Putamen (tissue), 1 donor: ENCODE results near the gene PHKB.

Experiments
- DNase-seq: peaks from one replicate; pipeline ENCODE4 v3.0.0-alpha.2; 2016; ENCODE audit warnings: low spot score

The PHKB gene

DNA sequence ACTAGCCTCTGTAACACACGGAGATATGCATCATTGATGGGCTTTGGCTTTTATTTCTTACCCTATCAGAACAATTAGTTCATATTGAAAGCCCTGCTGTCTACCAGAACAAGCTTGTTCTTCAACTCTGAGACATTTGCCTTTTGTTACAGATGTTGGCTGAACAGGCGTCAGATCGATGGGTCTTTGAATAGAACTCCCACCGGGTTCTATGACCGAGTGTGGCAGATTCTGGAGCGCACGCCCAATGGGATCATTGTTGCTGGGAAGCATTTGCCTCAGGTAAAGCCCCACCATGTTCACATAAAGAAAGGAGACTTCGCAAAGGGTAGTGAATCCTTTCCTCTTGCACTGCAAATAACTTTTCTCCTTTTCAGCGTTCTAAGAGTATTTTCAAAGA is 232.1 kb downstream of the PHKB start:
- no peak for DNase-seq

GRCh38 chr16:47694543-47694942 is 233.4 kb downstream of the PHKB start:
- DNase-seq = no peak

DNA sequence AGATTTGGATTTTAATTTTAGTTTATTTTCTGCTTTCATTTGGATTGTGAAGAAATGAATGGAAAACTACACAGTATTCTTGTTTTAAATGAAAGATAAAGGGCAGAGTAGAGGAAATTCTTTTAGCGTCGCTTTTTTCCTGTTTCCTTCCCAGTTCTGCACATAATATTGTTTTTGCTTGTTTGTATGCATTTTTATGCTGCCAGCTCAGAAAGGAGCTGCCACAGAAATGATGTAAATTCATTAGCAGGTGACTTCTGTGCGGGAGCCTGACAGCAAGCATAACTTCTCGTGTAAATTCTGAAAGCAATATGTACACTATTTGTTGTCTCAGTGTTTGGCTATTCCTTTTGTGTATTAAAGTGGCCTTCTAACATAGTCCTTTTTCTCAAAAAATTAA is 234.6 kb downstream of the PHKB start:
- DNase-seq = no peak

DNA sequence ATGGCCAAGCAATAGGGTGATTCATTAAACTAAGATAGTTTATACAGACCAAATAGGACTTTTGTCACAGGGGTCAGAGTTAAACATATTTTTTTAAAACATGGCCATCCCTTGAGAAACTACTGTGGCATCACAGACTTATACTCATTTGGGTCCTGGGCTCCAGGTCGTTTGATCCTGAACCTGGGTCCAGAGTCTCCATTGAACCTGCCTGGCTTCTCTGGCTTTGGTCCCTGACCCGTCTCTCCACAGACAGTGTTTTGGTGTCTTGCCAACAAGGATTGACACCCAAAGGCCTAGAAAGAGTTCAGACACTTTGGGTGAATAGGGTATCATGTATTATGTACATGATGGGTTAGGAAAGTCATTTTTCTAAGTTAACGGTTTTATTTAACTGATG is 236.7 kb downstream of the PHKB start:
- no peak for DNase-seq

DNA sequence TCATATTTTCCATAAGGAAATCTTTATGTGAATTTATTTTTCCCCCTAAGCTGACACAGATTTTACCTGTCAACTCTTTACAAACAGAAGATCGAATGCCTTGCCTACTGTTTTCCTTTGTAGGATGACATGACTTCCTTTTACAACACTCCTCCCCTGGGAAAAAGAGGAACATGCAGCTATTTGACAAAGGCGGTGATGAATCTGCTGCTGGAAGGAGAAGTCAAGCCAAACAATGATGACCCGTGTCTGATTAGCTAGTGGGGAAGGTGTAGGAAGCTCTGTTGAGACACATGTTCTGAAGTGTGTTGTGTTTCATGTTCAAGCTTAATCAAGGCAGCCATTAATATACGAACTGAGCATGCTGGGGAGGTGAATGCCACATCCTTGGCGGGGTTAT is 238.0 kb downstream of the PHKB start:
- DNase-seq = no peak

- DNase-seq = no peak
Observed at GRCh38 chr16:47700857-47701587, 239.9 kb downstream of the PHKB start.

DNA sequence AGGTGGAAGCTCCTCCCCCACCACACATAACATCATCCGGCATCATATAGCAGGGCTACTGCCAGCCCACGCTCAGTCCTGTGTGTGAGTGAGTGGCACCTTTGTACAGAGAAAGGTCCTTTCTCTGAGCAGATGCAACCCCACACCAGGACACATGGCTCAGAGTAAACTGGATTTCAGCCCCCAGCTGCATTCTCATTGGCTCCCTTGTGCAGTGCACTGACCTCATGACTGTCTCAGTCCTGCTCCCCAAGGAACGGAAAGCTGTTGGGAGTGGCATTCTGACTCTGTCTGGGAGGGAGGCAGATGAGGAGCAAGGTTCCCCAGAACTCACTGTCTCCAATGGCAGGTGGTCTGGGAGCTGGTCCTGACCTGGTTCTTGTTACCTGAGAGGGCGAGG is 244.1 kb downstream of the PHKB start:
- DNase-seq = no peak

DNA sequence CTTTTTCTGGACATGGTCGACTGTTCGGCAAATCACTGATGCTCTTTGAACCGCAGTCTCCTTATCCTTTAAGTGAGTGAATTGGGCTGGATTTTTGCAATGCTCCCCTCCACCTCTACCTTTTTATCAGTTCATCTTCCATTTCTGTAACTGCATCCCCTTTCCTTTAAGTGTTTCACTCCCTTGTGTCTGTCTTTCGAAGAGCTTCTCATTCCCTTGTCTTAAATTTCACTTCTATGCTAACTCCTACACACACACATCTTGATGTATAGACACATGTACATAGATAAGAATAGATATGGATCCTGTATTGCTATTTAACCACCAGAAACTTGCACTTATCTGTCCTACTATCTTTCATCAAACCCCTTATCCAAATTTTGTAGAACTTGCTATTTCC is 250.7 kb downstream of the PHKB start:
- DNase-seq = no peak

DNA sequence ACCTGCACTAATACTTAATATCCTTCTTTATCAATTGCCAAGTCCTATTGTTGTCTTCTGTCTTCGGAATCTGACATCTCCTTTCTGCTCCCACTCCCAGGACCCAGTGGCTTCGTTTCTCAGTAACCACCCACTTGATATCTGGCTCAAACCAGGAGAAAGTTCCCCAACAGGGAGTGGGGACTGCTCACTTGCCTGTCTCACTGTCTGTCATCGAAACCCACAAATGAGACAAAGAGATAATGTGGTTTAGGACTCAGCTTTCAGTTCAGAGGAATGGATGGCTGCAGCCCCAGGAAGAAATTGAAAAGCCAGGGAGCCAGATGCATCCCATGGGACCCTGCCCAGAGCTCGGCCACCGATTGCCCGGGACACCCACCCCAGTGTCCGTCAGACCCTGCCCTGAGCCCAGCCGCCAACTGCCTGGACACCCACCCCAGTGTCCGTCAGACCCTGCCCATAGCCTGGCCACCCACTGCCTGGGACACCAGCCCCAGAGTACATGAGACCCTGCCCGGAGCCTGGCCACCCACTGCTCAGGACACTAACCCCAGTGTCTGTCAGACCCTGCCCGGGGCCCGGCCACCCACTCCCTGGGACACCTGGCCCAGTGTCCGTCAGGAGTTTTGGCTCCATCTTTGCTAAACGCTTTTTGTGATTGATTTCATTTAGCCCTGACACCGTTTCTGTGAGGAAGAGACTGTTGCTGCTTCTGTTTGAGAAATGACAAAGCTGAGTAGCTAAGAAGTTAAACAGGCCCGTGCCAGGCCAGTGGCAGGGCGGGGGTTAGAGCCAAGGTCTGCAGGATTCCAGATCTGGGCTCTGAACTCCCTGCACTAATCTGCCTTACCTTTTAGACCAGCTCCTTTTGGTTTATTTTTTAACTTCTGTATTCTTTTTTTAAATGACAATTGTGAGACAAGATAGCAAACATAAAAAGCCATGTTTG is 251.4 kb downstream of the PHKB start:
- no peak for DNase-seq

- no peak for DNase-seq
Observed at GRCh38 chr16:47713225-47713595, 252.1 kb downstream of the PHKB start.

- DNase-seq = no peak
Observed at GRCh38 chr16:47715442-47716083, 254.4 kb downstream of the PHKB start.

DNA sequence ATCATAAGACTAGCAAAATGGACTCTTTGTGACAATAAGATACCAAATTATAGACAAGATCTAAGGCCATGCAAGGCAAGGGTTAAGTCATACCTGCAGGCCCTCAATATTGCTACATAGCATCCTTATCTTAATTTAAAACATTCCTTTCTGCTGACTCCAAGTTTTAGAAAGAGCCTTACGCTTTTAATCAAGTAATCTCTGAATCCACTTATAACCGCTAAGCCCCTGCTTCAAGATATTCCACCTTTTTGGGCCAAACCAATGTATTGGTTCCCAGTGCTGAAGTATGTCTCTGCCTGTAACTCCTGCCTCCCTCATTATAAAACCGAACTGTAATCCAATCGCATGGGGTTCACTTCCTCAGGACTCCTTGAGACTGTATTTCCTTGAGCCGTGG is 255.4 kb downstream of the PHKB start:
- no peak for DNase-seq

DNA sequence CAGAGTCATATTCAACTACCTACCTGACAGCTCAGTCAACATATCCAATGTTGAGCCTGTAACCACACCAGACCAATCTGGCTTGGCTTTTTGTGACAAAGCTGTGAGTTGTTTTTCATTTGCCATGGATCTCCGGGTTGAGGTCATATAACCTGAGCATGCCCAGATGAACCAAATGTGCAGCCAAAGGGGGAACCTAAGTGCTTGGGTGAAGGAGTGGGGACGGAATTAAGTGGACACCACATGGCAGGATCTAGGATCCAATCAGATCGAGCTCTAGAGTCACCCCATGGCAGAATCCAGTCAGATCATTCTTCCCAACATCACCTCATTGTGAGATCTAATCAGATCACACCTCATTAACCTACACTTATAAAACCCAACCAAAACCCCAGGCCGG is 258.6 kb downstream of the PHKB start:
- no peak for DNase-seq

GRCh38 chr16:47721006-47721637 is 260.0 kb downstream of the PHKB start:
- no peak for DNase-seq

DNA sequence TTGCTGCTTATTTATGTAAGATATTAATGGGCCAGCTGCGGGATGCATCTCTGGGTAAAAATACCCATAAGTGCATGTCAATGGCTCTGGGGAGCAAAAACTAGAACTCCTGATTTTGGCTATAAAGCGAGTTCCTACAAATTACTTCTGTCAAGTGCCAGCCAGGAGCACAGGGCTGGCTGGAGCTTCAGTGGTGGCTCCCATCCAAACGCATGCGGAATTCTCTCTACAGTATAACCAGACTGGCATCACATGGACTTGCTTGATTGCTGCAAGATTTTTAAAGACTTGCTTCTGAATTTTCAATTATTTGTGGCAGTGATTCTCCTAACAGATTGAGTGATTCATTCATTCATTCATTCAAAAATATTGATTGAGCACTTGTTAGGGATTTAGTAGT is 260.9 kb downstream of the PHKB start:
- no peak for DNase-seq

- no peak for DNase-seq
Observed at GRCh38 chr16:47724115-47724785, 263.1 kb downstream of the PHKB start.

DNA sequence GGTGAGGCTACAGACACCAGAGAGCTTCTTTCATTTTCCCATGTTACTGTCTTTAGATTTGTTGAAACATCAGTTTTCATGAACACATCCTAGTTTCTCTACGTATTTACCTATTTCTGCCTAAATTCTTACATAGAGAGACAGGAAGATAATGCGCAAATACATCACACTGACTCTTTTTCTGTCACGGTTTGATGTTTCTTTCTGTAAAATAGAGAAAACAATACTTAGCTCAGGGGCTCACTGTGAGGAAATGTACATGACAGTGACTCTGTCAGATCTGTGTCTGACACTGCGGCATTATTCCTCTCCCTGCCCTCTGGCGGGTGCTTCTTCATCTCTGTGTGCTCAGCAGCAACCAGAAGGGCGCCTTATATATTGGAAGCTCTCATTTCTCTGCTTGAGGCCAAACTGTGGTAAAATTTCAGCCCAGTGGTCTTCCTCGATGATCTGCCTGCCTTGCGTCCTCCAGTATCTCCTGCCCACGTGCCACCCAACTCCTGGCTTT is 264.1 kb downstream of the PHKB start:
- no peak for DNase-seq

GRCh38 chr16:47726031-47726675 is 265.0 kb downstream of the PHKB start:
- no peak for DNase-seq

GRCh38 chr16:47727131-47727530 is 266.0 kb downstream of the PHKB start:
- DNase-seq = no peak

DNA sequence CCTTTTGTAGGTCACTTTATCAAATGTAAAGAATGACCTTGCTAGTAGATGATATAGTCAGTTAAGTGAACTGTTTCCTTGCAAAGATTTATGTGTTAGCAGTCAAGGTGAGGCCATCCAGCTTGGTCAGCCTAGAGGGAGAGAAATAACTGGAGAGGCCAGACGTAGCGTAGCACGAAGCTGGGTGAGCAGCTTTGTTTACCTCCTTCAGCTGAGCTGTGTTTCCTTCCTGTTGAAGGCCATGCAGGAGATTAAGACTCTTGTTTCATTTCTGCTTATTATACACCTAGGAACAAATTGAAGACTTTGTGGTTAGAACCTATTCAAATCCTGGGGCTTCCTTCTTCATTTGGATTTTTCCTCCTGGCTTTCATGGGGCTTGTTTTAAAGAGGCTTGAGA is 267.1 kb downstream of the PHKB start:
- DNase-seq = no peak

- no peak for DNase-seq
Observed at GRCh38 chr16:47729701-47730100, 268.6 kb downstream of the PHKB start.
